ENCODE results near the gene IL17RE.
"Not testable (repeated sequence)": the region's sequence is repeated elsewhere in the genome, so short reads cannot be mapped to it uniquely, and the experiment has no call there.

The IL17RE gene

GRCh38 chr3:9935966-9936510 is 33.4 kb downstream of the IL17RE start:
- no peak for DNase-seq

DNA sequence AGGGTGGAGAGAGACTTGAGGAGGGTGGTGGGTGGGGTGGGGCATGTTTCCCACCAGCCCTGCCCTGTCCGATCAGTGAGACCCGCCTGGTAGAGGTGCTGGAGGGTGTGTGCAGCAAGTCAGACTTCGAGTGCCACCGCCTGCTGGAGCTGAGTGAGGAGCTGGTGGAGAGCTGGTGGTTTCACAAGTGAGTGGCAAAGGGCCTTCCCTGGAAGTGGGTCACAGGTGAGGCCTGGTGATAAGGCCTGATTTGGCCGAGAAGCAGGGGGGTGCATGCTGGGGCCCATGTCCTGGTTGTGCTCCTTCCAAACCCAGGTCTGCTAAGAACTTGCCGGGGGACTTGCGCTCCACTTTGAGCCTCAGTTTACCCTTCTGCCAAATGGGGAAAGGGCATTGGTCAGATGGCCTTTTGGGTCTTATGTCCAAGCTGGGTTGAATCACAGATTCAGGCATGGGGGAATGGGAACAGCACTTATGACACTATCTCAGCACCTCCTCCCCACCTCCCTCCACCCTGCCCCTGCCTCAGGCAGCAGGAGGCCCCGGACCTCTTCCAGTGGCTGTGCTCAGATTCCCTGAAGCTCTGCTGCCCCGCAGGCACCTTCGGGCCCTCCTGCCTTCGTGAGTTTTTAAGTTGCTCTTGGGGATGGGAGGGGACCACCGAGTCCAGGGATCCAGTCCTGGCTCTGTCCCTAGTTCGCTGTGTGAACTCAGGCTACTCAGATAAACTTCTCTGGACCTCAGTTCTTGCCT is 35.0 kb downstream of the IL17RE start:
- DNase-seq = no peak

GRCh38 chr3:9938966-9939365 is 36.3 kb downstream of the IL17RE start:
- no peak for DNase-seq

DNA sequence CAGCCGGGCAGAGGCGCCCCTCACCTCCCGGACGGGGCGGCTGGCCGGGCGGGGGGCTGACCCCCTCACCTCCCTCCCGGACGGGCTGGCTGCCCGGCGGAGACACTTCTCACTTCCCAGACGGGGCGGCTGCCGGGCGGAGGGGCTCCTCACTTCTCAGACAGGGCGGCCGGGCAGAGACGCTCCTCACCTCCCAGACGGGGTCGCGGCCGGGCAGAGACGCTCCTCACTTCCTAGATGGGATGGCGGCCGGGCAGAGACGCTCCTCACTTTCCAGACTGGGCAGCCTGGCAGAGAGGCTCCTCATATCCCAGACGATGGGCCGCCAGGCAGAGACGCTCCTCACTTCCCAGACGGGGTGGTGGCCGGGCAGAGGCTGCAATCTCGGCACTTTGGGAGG is 37.3 kb downstream of the IL17RE start:
- not testable (repeated sequence) for DNase-seq

- no peak for DNase-seq
Measured at GRCh38 chr3:9940746-9941145, 38.1 kb downstream of the IL17RE start.

DNA sequence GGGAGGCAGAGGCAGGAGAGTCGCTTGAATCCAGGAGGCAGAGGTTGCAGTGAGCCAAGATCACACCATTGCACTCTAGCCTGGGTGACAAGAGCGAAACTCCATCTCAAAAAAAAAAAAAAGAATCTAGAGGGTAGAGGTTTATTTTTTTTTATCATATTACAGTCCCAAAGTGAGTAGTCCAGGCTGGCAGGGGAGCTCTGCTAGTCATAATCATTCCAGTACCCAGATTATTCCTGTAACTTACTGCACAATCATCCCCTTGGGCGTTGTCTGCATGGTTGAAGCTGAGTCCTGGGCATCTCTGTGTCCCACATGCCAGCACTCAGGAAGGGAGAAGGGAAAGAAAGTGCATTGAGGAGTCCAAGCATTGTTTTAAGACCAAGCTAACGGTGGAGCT is 39.5 kb downstream of the IL17RE start:
- no peak for DNase-seq

DNA sequence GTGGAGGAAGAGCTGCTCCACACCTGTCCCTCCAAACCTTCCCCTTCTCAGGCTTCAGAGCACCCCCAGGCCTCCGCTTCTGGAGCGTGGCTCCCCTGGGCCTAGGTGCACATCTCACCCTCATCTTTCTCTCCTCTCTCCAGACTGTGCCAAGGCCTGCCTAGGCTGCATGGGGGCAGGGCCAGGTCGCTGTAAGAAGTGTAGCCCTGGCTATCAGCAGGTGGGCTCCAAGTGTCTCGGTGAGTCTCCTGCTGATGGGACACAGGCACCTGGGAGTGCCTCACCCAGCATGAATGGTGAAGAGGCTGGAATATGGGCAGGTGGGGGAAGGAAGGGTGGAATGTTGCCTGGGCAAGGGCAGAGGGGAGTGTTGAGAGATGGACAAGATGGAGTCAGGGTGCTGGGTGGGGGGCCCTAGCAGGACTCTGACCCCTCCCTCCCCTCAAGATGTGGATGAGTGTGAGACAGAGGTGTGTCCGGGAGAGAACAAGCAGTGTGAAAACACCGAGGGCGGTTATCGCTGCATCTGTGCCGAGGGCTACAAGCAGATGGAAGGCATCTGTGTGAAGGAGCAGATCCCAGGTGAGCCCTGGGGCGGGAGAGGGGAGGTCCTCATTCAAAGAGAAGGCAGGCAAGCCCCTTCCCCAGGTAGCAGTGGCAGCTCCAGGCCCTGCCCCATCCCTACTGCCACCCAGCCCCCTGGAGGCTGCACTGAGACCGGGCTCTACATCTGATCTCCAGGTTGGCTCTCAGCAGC is 40.5 kb downstream of the IL17RE start:
- DNase-seq = no peak

DNA sequence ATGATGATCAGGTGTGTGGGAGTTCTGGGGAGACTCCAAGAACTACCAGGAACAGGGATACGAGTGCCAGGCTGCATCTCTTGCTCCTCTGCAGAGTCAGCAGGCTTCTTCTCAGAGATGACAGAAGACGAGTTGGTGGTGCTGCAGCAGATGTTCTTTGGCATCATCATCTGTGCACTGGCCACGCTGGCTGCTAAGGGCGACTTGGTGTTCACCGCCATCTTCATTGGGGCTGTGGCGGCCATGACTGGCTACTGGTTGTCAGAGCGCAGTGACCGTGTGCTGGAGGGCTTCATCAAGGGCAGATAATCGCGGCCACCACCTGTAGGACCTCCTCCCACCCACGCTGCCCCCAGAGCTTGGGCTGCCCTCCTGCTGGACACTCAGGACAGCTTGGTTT is 41.6 kb downstream of the IL17RE start:
- DNase-seq = no peak

GRCh38 chr3:9945358-9945757 is 42.7 kb downstream of the IL17RE start:
- no peak for DNase-seq

DNA sequence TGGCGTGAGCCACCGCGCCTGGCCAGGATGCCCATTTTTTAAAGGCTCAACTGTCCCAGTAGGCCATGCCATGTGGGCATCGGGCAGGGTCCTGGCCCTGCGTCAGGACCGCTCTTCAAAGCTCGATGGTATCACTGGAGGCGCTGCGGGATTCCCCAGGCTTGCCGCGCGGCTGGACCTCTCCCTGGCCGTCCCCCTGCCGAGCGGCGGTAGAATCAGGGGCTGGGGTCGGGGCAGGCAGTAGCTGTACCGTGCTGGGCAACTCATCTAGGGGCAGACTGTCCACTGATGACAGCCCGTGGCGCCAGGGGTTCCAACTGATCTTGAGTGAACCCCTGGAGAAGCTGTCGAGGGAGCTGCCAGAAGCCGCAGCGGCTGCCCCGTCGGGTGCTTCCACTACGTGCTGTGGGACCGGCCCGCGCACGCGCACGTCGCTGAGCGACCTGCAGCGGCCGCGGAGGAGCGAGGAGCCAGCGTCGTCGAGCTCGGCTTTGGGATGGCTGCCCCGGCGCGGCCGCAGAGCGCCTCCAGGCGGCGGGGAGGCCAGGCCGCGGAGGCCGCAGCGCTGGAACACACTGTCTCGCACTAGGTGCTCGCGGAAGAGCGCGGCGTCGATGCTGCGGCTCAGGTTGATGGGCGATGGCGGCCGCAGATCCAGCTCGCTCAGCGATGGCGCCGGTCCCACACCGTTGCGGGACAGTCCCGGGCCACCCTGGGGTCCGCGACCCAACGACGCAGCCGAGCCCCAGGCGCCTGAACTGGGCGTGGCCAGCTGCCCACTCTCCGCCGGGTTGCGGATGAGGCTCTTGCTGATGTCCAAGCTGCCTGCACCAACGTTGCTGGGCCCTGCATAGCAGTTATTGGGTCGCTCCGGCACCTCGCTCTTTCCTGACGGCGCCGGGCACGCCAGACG is 43.7 kb downstream of the IL17RE start:
- DNase-seq = peak; percentile 80

- no peak for DNase-seq
Measured at GRCh38 chr3:9947025-9947995, 44.7 kb downstream of the IL17RE start.

- DNase-seq = no peak
Measured at GRCh38 chr3:9948586-9948985, 45.9 kb downstream of the IL17RE start.

GRCh38 chr3:9949115-9949514 is 46.5 kb downstream of the IL17RE start:
- no peak for DNase-seq

DNA sequence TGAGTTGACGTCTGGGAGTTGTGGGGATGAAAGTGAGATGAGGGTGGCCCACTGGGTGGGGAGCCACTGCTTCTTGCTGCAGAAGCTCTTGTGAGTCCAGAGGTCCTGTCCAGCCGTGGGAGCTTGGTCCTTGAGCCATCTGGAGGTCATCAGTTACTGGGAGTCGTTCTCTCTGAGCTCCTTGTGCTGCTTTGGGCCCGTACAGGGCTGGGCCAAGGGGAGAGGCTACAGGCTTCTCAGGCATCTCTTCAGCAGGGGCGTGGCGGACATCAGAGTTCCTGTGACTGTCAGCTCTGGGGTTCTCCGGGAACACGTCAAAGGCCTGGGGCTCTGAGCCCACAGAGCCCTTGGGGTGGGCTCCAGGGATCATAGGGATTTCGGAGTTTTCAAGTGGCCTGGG is 47.0 kb downstream of the IL17RE start:
- DNase-seq = no peak

GRCh38 chr3:9951126-9951525 is 48.5 kb downstream of the IL17RE start:
- no peak for DNase-seq

GRCh38 chr3:9951598-9951961 is 48.9 kb downstream of the IL17RE start:
- no peak for DNase-seq

DNA sequence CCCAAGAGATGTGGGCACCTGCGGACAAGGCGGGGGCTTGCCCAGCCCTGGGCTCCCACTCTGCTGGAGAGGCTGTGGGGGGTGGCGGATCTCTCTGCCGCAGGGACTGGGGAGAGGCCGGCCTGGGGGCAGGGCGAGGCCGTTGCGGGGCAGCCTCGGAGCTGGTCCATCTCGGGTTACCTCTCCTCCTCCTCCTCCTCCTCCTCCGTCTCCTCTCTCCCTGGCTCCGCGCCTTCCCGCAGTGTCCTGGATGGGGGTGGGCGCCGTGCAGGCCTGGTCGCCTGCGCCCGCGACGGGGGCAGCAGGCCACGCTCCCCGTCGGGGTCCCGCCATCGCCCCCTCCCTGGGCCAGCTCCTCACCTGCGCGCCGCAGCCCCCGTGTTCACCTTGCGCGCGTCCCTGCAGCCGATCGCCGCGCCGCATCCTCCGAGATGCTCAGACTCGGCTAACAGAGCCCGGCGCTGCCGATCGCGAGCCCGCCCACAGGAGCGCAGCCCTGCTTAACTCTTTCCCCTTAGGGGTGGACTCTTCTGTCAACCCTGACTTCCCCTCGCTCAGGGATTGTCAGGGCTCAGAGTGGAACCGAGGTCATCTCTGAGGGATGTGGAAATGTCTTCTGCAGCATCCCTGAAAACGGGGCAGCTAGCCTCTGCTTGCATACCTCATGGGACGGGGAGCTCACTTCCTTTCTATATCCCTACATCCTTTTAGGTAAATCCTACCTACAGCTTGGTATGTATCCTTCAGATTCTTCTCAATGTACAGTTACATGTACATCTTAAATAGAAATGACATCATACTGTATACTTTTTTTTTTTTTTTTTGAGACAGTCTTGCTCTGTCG is 49.5 kb downstream of the IL17RE start, which contains the start of gene PRRT3:
PRRT3 (minus strand) TSS at position 447 of the 844 bp plus-strand sequence. CDS start 2,293 bp downstream, outside the sequence.
- DNase-seq = peak; percentile 54

- no peak for DNase-seq
Measured at GRCh38 chr3:9955067-9955502, 52.4 kb downstream of the IL17RE start.

DNA sequence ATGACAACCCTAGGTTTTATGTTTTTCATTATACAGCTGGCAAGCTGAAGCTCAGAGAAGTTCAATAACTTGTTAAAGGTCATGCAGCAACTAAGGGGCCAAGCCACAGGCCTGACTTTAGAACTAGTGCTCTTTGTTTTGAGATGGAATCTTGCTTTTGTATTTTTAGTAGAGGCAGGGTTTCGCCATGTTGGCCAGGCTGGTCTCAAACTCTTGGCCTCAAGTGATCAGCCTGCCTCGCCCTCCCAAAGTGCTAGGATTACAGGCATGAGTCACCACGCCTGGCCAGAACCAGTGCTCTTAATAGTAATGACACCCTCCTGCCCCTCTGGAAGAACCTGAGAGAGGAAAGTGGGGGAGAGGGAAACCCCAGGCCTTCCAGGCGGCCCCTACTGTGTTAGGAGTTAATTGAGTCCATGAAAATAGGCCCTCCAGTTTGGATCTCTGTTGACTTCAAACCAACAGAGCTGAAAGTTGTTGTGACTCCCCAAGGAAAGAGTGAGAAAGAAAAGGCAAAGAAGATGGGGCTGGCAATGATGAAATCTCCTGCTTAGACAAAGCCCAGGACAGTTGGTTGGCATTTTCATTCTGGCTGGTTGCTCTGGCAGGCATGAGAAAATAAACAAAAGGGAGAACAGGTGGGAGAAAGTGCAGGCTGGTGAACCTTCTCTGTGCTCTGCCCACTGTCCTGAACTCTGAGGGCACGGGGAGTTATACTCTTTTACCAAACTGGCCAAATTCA is 53.1 kb downstream of the IL17RE start:
- DNase-seq = no peak

- no peak for DNase-seq
Measured at GRCh38 chr3:9957214-9957613, 54.6 kb downstream of the IL17RE start.

Data from stimulated activated naive CD4-positive, alpha-beta T cell treated with Interleukin-2 at 50 U/mL for 16 hours (primary cell).